GM10266 (cell line): ENCODE results near the gene IRAK2.
A peak's percentile ranks its signal among the peaks of the same experiment; 100 is the strongest.

ENCODE experiments used
- DNase-seq: peaks from one replicate; pipeline ENCODE4 v3.0.0; 2012; ENCODE audit errors: extremely low spot score
- CTCF ChIP-seq: IDR thresholded peaks from 2 replicates; pipeline ENCODE4 v1.5.1; 2012; ENCODE audit warnings: mild to moderate bottlenecking, low read depth; ENCODE audit not compliant: control insufficient read depth, insufficient read depth; ENCODE audit errors: missing control alignments

IRAK2 gene

GRCh38 chr3:10283638-10284037, 118.9 kb downstream of the IRAK2 start:
- no peak for DNase-seq
- no peak for TF ChIP-seq CTCF

DNA sequence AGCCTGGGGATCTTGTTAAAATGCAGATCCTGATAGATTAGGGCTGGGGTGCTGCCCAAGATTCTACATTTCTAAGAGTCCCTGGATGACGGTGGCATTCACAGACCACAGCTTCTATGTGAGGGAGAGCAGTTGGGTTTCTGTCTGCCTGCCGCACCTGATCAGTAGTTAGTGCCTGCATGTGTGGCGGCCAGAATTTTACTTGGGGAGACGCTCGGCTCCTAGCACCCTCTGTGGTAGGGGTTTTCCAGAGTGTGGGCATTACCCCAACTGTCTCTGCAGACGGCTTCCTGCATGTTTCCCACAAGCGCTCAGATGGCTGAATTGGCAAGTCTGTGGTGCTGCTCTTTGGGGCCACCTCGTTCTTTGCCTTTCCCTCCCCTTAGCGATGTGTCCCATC, 119.8 kb downstream of the IRAK2 start:
- no peak for TF ChIP-seq CTCF
- no peak for DNase-seq

DNA sequence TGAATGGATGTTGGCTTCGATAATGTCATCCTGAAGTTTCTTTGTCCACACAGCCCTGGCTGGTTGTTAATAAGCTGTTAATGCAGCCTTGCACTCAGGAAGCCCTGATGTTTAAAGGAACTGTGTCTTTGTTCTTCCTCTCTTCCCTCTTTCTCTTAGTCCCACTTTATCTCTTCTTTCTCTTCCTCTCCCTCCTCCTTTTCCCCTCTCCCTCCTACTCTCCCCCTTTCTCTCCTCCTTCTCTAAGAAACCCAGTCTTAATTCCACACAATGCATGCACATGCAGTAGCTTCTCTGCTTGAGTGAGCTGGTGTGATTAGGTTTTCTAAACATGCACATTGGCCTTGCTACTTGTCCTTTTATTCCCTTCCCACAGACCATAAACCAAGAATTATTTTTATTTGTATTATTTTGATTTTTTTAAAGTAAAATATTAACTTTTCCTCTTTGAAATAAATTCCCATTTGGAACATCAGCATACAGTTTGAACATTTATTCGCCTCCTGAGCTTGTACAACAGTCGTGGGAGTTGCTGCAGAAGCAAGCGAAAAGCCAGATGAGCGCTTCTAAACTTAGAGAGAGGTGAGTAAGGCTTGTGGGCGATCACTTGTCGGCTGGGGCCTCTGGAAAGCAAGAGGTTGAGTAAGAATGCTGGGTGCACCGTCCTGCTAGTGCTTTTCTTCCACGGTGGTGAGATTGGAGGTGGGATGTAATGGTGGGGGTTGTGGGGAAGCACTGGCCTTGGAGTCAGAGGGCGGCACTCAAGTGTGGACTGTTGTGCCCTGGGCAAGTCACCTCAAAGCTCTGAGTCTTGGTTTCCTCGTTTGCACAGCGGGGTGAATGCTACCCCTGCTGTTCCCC, 120.8 kb downstream of the IRAK2 start:
- DNase-seq = no peak
- no peak for TF ChIP-seq CTCF

- DNase-seq = no peak
- no peak for TF ChIP-seq CTCF
Observed at GRCh38 chr3:10286133-10286524, 121.4 kb downstream of the IRAK2 start.

- peak; percentile 38 for DNase-seq
- peak; percentile 53 for TF ChIP-seq CTCF
Observed at GRCh38 chr3:10286596-10287295, 122.0 kb downstream of the IRAK2 start.

DNA sequence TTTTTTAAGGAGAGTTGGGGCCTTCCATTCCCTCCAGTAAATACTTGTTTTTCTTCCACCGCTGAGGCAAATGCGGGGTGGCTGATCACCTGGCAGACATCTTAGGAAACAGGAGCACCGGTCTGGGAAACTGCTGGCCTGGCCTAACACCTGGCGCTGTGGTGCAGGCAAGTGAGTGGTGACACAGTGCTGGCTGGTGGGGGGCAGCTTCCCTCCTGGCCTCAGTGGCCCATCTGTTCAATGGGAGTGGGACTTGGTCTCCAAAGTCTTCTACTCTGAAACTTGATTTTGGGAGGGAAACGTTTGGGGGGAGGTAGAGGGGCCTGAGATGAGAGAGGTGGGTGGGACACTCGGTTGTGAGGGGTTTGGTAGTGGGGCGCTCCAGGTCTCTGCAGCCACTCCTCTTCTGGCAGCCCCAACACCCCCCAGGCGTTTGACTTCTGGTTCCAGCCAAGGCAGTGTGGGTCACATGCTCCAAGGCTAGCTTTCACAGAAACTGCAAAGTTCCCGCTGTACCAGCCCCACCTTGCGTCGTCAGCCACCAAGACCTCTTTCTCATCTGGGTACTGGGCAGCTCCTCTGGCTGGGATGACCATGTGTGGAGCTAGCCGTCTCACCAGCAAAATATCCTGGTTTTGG, 123.3 kb downstream of the IRAK2 start:
- TF ChIP-seq CTCF = no peak
- no peak for DNase-seq
